GM12891 (cell line): ENCODE data around the gene VKORC1L1.
"Not testable (repeated sequence)": the region's sequence is repeated elsewhere in the genome, so short reads cannot be mapped to it uniquely, and the experiment has no call there.

ENCODE experiments used
- DNase-seq: peaks from one replicate; pipeline ENCODE4 v3.0.0; 2011; ENCODE audit warnings: low spot score; ENCODE audit not compliant: insufficient read length
- FAIRE-seq: peaks from 2 replicates; lab custom pipeline; 2011; peaks lifted over from hg19 to GRCh38; lab: Jason Lieb, UNC
- PAX5 ChIP-seq: IDR thresholded peaks from 2 replicates; pipeline ENCODE4 v1.6.1; 2011; ENCODE audit warnings: low read length, moderate library complexity, mild to moderate bottlenecking; ENCODE audit not compliant: insufficient read depth, severe bottlenecking
- POLR2A ChIP-seq: IDR thresholded peaks from 2 replicates; pipeline ENCODE4 v1.6.1; 2011; ENCODE audit warnings: low read depth, low read length, control low read depth
- POLR2AphosphoS5 ChIP-seq: IDR thresholded peaks from 2 replicates; pipeline ENCODE4 v1.6.1; 2011; ENCODE audit warnings: low read depth, low read length, control low read depth
- POU2F2 ChIP-seq: IDR thresholded peaks from 2 replicates; pipeline ENCODE4 v1.6.1; 2011; ENCODE audit warnings: low read depth, mild to moderate bottlenecking, control low read depth, low read length, moderate library complexity
- SPI1 ChIP-seq: IDR thresholded peaks from 2 replicates; pipeline ENCODE4 v1.6.1; 2011; ENCODE audit warnings: low read depth, low read length, control low read depth
- TAF1 ChIP-seq: IDR thresholded peaks from 2 replicates; pipeline ENCODE4 v1.6.1; 2011; ENCODE audit warnings: low read depth, low read length, control low read depth

VKORC1L1 gene

DNA sequence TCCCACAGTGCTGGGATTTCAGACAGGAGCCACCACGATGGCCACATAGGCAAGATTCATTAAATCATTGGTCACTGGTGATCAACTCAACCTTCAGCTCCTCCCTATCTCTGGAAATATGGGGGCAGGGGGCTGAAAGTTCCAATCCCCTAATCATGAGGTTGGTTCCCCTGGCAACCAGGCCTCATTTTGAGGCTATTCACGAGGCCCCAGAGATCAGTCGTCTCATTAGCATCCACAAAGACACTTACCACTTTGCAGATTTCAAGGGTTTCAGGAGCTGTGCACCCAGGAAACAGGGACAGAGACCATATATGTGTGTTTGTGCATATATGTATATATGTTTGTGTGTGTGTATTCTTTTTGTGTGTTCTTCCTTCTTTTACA is 116.8 kb downstream of the VKORC1L1 start:
- DNase-seq = no peak
- no peak for FAIRE-seq
- TF ChIP-seq POU2F2 (no peak), SPI1 (no peak), POLR2AphosphoS5 (no peak), POLR2A (no peak), PAX5 (no peak), TAF1 (no peak)

DNA sequence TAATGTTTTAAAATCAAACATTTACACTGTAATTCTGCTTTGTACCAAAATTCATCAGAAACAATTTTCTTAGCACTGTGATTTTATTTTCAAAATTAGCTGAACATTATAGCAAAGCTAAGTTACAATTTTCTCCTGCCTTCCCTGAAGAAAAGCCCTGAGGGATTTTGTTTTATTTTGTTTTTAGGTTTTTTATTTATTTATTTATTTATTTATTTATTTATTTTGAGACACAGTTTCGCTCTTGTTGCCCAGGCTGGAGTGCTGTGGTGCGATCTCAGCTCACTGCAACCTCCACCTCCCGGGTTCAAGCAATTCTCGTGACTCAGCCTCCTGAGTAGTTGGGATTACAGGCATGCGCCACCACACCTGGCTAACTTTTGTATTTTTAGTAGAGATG is 119.0 kb downstream of the VKORC1L1 start:
- DNase-seq, FAIRE-seq: not testable (repeated sequence)

DNA sequence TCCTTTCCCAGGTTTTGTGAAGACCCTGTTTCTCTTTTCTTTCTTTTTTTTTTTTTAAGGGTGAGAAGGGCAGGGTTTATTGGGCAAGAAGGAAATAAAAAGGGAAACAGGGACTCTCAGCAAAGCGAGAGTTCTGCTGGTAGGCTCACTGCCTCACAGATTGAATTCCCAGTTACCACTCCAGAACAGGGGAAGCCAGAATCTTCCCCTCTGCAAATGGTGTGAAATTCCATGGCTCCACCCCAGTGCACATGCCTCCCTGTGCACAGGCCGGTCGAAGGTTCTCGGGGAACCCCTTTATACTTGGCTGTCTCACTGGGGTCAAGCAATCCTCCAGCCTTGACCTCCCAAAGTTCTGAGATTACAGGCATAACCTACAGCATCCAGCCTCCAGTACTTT is 119.7 kb downstream of the VKORC1L1 start:
- TF ChIP-seq POLR2AphosphoS5 = no peak
- no peak for TF ChIP-seq POLR2A
- no peak for TF ChIP-seq POU2F2
- no peak for TF ChIP-seq SPI1
- TF ChIP-seq PAX5 = no peak
- no peak for TF ChIP-seq TAF1
- no peak for FAIRE-seq
- DNase-seq = no peak

DNA sequence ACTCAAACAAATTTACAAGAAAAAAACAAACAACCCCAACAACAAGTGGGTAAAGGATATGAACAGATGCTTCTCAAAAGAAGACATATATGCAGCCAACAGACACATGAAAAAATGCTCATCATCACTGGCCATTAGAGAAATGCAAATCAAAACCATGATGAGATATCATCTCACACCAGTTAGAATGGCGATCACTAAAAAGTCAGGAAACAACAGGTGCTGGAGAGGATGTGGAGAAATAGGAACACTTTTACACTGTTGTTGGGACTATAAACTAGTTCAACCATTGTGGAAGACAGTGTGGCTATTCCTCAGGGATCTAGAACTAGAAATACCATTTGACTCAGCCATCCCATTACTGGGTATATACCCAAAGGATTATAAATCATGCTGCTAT is 122.1 kb downstream of the VKORC1L1 start:
- FAIRE-seq, DNase-seq: not testable (repeated sequence)

- FAIRE-seq, DNase-seq: not testable (repeated sequence)
These were observed 128.0 kb downstream of the VKORC1L1 start for GRCh38 chr7:66000823-66001417.

DNA sequence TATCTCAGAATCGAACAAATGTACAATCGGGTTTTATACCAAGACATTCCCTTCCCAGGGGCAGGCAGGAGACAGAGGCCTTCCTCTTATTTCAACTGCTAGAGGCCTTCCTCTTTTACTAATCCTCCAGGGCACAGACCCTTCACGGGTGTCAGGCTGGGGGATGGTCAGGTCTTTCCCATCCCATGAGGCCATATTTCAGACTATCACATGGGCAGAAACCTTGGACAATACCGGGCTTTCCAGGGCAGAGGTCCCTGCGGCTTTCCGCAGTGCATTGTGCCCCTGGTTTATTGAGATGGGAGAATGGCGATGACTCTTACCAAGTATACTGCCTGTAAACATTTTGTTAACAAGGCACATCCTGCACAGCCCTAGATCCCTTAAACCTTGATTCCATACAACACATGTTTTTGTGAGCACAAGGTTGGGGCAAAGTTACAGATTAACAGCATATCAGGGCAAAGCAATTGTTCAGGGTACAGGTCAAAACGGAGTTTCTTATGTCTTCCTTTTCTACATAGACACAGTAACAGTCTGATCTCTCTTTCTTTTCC is 132.3 kb downstream of the VKORC1L1 start:
- FAIRE-seq, DNase-seq: not testable (repeated sequence)

GRCh38 chr7:66007232-66007631 is 134.4 kb downstream of the VKORC1L1 start:
- no peak for TF ChIP-seq POU2F2
- TF ChIP-seq POLR2AphosphoS5 = no peak
- no peak for TF ChIP-seq POLR2A
- no peak for TF ChIP-seq PAX5
- TF ChIP-seq SPI1 = no peak
- TF ChIP-seq TAF1 = no peak
- FAIRE-seq (no peak), DNase-seq (no peak)
